ENCODE data around the gene TIMM13. TPM values are rescaled to one million over a fixed set of nuclear protein-coding genes. Genes with fewer than 3 reads are reported as not detected.

The TIMM13 gene
- total RNA-seq, 1 donor from 2014 or later: 39.5 TPM

GRCh38 chr19:2455851-2456570 lies 28.6 kb upstream of the TIMM13 start:
- no peak for FAIRE-seq
- Histone ChIP-seq H3K27me3 (ENCODE audit: control insufficient read depth, insufficient read depth, low read length) (no peaks in the 10 kb centered on the region), H3K36me3 (ENCODE audit: control insufficient read depth, insufficient read depth, low read length) (no peaks in the 10 kb centered on the region), H3K4me3 (ENCODE audit: low read depth, low read length) (peak overlapping the region; percentile 66)
- no peak for DNase-seq (ENCODE audit: low read depth)
- no peak for TF ChIP-seq CTCF (IDR thresholded peaks at IDR 0.05; ENCODE audit: insufficient read depth, low read length, severe bottlenecking)

- TF ChIP-seq CTCF (IDR thresholded peaks at IDR 0.05; ENCODE audit: insufficient read depth, low read length, severe bottlenecking): no peak
- DNase-seq (ENCODE audit: low read depth) (no peak), FAIRE-seq (no peak)
- Histone ChIP-seq H3K4me3 (ENCODE audit: low read depth, low read length) (peak overlapping the region; percentile 66), H3K27me3 (ENCODE audit: control insufficient read depth, insufficient read depth, low read length) (no peaks in the 10 kb centered on the region), H3K36me3 (ENCODE audit: control insufficient read depth, insufficient read depth, low read length) (no peaks in the 10 kb centered on the region)
Observed at GRCh38 chr19:2454962-2455850, 27.8 kb upstream of the TIMM13 start.

- no peak for TF ChIP-seq CTCF (IDR thresholded peaks at IDR 0.05; ENCODE audit: insufficient read depth, low read length, severe bottlenecking)
- no peaks in the 10 kb centered on the region for H3K27me3 ChIP-seq (ENCODE audit: control insufficient read depth, insufficient read depth, low read length)
- no peaks in the 10 kb centered on the region for H3K36me3 ChIP-seq (ENCODE audit: control insufficient read depth, insufficient read depth, low read length)
- no peak for DNase-seq (ENCODE audit: low read depth)
- no peak overlapping the region for H3K4me3 ChIP-seq (ENCODE audit: low read depth, low read length)
- peak; percentile 47 for FAIRE-seq
Observed at GRCh38 chr19:2454199-2454961, 27.0 kb upstream of the TIMM13 start.

GRCh38 chr19:2453431-2454025 lies 26.1 kb upstream of the TIMM13 start:
- Histone ChIP-seq H3K27me3 (ENCODE audit: control insufficient read depth, insufficient read depth, low read length) (no peaks in the 10 kb centered on the region), H3K36me3 (ENCODE audit: control insufficient read depth, insufficient read depth, low read length) (no peaks in the 10 kb centered on the region), H3K4me3 (ENCODE audit: low read depth, low read length) (no peak overlapping the region)
- no peak for DNase-seq (ENCODE audit: low read depth)
- TF ChIP-seq CTCF (IDR thresholded peaks at IDR 0.05; ENCODE audit: insufficient read depth, low read length, severe bottlenecking): no peak
- no peak for FAIRE-seq

- no peak for DNase-seq (ENCODE audit: low read depth)
- TF ChIP-seq CTCF (IDR thresholded peaks at IDR 0.05; ENCODE audit: insufficient read depth, low read length, severe bottlenecking): no peak
- peaks cover 1% of the 10 kb centered on the region for H3K36me3 ChIP-seq (ENCODE audit: control insufficient read depth, insufficient read depth, low read length)
- H3K4me3 ChIP-seq (ENCODE audit: low read depth, low read length): no peak overlapping the region
- no peak for FAIRE-seq
- no peaks in the 10 kb centered on the region for H3K27me3 ChIP-seq (ENCODE audit: control insufficient read depth, insufficient read depth, low read length)
Observed at GRCh38 chr19:2451741-2452140, 24.4 kb upstream of the TIMM13 start.
